ENCODE measurements around the gene FMN1.

The FMN1 gene

GRCh38 chr15:32802286-32802936 lies 392.1 kb downstream of the FMN1 start:
- DNase-seq: no peak

DNA sequence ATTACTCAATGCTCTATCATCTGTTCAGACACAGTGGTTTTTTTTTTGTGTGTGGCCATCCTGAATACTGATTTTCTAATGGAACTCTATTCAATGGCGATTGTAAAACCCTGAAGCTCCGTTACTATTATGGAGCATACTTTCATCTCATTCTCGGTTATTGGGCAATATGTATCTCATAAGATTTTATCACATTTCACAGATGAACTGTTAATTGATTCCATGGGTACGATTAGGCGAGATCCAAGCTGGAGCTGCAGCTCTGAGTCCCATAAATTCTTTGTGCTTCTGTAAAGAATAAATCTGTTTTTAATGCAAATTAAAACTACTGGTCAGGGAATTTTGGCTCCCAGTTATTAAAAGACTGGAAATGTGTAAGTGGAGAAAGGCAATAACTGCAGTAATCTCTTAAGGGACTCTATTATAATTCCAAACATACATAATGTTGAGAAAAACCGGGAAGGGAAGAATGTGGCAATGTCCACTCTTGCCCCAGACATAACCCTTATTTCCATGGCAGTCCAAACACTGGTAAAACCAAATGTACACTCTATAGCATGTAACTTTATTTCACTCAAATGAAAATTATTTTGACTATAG lies 394.5 kb downstream of the FMN1 start:
- no peak for DNase-seq

- DNase-seq: no peak
Measured at GRCh38 chr15:32796856-32797255, 397.7 kb downstream of the FMN1 start.

- no peak for DNase-seq
Measured at GRCh38 chr15:32794973-32795372, 399.5 kb downstream of the FMN1 start.

DNA sequence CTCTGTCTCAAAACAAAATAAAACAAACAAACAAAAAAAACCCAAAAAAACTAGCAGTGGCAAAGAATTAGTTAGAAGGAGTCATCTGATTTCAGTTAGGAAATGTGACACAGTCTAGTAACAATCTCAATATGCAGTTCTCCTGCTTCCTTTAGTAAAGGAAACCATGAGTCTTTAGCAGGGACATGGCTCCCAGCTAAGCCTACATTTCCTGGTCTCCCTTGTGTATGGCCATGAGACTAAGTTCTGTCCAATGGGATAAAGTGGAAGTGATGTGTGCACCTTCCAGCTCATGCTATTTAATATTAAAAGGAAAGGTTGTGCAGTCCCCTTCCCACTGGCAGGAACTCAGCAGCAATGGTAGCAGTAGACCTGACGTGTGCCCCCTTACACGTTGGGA lies 402.1 kb downstream of the FMN1 start:
- DNase-seq: no peak

- DNase-seq: no peak
Measured at GRCh38 chr15:32790352-32790999, 404.0 kb downstream of the FMN1 start.

- no peak for DNase-seq
Measured at GRCh38 chr15:32787949-32788348, 406.6 kb downstream of the FMN1 start.

DNA sequence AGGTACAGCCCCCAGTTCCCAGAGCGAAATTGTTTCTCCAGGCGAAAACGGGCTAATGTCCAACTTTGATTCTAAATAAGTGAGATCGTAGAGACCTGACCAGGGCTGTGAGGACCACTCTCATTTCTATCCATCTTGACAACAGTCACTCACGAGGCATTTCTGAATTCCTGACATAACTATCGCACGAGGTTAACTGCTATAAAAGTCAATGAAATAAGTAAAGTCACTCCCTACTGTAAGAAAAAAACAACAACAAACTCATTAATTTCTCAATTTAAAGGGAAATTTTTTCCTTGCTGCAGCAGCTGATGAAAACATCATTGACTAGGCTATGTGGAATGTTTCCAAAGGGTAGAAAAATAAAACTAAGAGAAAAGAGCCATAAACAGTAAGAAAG lies 407.6 kb downstream of the FMN1 start:
- DNase-seq: no peak

- no peak for DNase-seq
Measured at GRCh38 chr15:32784581-32784980, 409.9 kb downstream of the FMN1 start.

GRCh38 chr15:32781781-32782180 lies 412.7 kb downstream of the FMN1 start:
- DNase-seq: no peak

- no peak for DNase-seq
Measured at GRCh38 chr15:32778391-32779176, 415.9 kb downstream of the FMN1 start.

- no peak for DNase-seq
Measured at GRCh38 chr15:32775103-32775502, 419.4 kb downstream of the FMN1 start.

DNA sequence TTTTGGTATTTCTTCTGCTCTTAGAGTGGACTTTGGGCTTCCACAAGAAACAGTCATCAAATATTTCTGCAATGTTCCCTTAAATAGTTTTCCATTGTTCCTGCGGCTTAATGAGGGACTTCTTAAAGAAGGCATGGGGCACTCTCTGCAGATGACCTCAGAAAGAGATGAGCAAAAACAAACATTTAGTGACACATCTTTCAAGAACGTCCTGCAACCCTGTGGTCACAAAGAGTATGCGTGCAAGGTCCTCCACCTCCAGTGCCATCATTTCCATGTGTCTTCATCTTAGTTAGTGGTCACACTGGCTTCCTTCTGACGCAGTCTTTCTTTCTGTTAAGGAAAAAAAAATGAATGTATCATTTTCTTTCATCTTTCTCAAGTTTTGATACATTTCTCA lies 420.5 kb downstream of the FMN1 start:
- DNase-seq: no peak

- no peak for DNase-seq
Measured at GRCh38 chr15:32767236-32767635, 427.3 kb downstream of the FMN1 start.

DNA sequence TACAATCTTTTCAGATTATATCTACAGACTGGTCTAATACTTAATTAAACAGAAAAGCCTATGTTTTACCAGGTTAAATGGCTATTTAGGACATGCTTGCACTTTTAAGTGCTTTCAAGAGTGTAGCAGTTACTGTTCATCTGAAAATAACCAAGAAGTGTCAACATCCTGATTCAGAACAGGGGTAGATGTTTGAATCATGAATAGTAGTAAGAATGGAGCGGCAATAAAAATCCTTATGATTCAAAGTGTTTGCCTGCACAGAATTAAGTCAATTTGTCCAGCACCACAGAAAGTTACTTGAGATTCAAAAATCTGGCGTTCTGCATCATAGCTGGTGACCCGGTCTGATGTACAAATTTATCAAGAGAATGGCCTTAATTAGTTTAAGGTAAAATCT lies 428.4 kb downstream of the FMN1 start:
- DNase-seq: no peak

- DNase-seq: no peak
Measured at GRCh38 chr15:32765236-32765635, 429.3 kb downstream of the FMN1 start.

- DNase-seq: no peak
Measured at GRCh38 chr15:32763295-32763694, 431.2 kb downstream of the FMN1 start.

DNA sequence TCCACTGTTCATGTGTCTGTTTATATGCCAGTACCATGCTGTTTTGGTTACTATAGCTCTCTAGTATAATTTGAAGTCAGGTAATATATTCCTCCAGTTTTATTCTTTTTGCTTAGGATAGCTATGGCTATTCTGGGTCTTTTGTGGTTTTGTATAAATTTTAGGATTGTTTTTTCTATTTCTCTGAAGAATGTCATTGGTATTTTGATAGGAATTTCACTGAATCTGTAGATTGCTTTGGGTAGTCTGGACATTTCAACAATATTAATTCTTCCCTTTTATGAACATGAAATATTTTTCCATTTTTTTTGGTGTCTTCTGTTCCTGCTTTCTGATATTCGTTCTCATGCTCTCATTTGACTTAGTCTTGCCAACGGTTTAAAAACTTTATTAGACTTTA lies 437.1 kb downstream of the FMN1 start:
- DNase-seq: no peak

DNA sequence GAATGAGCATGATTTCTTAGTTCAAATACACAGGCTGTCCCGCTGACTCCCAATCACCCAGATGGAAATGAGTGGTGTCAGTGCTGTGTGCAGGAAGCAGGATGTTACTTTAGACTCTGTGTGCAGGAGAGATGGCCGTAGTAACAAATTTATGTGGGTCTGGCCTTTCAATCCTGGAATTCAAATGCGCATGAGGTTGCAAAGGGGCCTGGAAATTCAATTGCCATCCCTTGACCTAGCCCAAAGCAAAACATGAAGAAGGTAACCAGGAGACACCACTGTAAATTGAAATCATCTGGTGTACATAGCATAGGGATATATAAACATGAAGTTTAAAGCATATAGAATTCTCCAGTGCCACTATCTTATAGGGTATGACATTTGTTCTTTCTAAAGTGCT lies 443.5 kb downstream of the FMN1 start:
- DNase-seq: no peak

GRCh38 chr15:32747921-32748342 lies 446.6 kb downstream of the FMN1 start:
- DNase-seq: no peak

- DNase-seq: no peak
Measured at GRCh38 chr15:32746116-32746857, 448.2 kb downstream of the FMN1 start.

DNA sequence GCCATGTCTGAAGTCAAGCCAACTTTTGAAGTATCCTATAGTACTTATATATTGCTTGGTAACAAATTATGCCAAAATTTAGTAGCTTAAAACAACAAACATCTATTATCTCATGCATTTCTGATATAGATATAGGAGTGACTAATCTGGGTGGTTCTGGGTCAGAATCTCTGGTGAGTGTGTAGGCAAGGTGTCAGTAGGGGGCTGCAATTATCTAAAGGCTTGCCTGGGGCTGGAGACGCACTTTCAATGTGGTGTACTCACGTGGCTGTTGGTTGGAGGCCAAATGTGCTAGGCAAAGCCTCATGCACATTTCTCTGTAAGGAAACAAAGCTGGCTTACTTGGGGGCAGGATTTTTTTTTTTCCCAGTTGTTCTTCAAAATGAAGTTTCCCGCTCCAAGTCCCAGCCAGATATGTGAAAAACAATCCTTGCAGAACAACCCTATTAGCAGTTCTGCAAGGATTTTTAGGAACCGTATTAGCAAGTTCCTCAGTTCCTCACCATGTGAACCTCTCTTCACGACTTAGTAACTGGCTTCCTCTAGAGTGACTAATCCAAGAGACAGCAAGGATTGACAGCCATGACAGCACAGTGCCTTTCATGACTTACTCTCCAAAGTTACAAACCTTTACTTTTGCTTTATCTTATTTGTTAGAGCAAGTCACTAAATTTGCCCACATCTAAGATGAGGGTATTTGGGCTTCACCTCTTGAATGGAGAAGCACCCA lies 450.9 kb downstream of the FMN1 start:
- no peak for DNase-seq

Data from activated CD4-positive, CD25-positive, alpha-beta regulatory T cell (primary cell).